H1 (cell line): ENCODE data around the gene HOMER2. TPM values are rescaled to one million over a fixed set of nuclear protein-coding genes. Genes with fewer than 3 reads are reported as not detected.

Experiments
- CTCF ChIA-PET: fragments of 300-600 bp; sonication (Branson Sonifier 250); formaldehyde crosslinking; loops from one replicate; lab custom pipeline; 2021; ENCODE audit not compliant: partially characterized antibody; lab: Charles Lee
- POLR2A ChIA-PET: fragments of 300-600 bp; sonication (Branson Sonifier 250); formaldehyde crosslinking; loops from one replicate; lab custom pipeline; 2021; ENCODE audit warnings: inconsistent platforms; ENCODE audit not compliant: partially characterized antibody; lab: Charles Lee
- DNase-seq, 2 experiments: peaks; one replicate each; pipeline versions ENCODE4 v3.0.0 to v3.0.0-alpha.2; 2010 to 2022; ENCODE audit warnings: low spot score in 2 of 2, low read depth in 1 of 2, mixed read lengths in 1 of 2
- FAIRE-seq: peaks from 2 replicates; lab custom pipeline; 2011; peaks lifted over from hg19 to GRCh38; lab: Jason Lieb, UNC
- H2AFZ ChIP-seq: 2 replicates; pipeline ENCODE4 v1.8.1; 2012; ENCODE audit warnings: low read length, inconsistent platforms
- H2AK5ac ChIP-seq: 2 replicates; pipeline ENCODE4 v1.6.1; 2013; ENCODE audit warnings: low read depth, low read length
- H2BK120ac ChIP-seq: replicated peaks from 2 replicates; pipeline ENCODE3; 2013; ENCODE audit warnings: low read depth, low read length, inconsistent platforms
- H2BK12ac ChIP-seq: 2 replicates; pipeline ENCODE4 v1.6.1; 2013; ENCODE audit warnings: low read depth, low read length
- H2BK15ac ChIP-seq: 2 replicates; pipeline ENCODE4 v1.6.1; 2013; ENCODE audit warnings: low read length
- H2BK20ac ChIP-seq: 2 replicates; pipeline ENCODE4 v1.6.1; 2013; ENCODE audit warnings: low read length
- H2BK5ac ChIP-seq: 2 replicates; pipeline ENCODE4 v1.6.1; 2013; ENCODE audit warnings: low read depth, low read length
- H3K14ac ChIP-seq: 2 replicates; pipeline ENCODE4 v1.6.1; 2013; ENCODE audit warnings: inconsistent platforms; ENCODE audit not compliant: insufficient read length
- H3K18ac ChIP-seq: 2 replicates; pipeline ENCODE4 v1.6.1; 2013; ENCODE audit warnings: low read length; ENCODE audit errors: extremely low read depth
- H3K23ac ChIP-seq: 2 replicates; pipeline ENCODE4 v1.6.1; 2013; ENCODE audit warnings: inconsistent platforms; ENCODE audit not compliant: insufficient read length
- H3K23me2 ChIP-seq: 2 replicates; pipeline ENCODE4 v1.6.1; 2013; ENCODE audit warnings: low read depth, low read length
- H3K27ac ChIP-seq: 2 replicates; pipeline ENCODE4 v1.6.1; 2011; ENCODE audit warnings: low read depth, low read length, inconsistent platforms
- H3K27me3 ChIP-seq, 4 experiments: replicated peaks in 1 of 4; 1 replicate in 1 of 4; 2 replicates in 3 of 4; pipeline versions ENCODE4 v1.6.1 to v1.8.1; 2011 to 2013; ENCODE audit warnings: low read length in 3 of 4, mild to moderate bottlenecking in 3 of 4, inconsistent platforms in 2 of 4, mixed read lengths in 2 of 4, moderate library complexity in 1 of 4; ENCODE audit not compliant: control insufficient read depth in 3 of 4, insufficient read depth in 3 of 4; ENCODE audit errors: extremely low read depth in 1 of 4
- H3K36me3 ChIP-seq, 4 experiments: 2 replicates each; pipeline versions ENCODE4 v1.6.1 to v1.8.1; 2011 to 2013; ENCODE audit warnings: mild to moderate bottlenecking in 4 of 4, low read length in 3 of 4, moderate library complexity in 2 of 4, control low read depth in 1 of 4, inconsistent platforms in 1 of 4; ENCODE audit not compliant: insufficient read depth in 4 of 4, control insufficient read depth in 2 of 4
- H3K4ac ChIP-seq: replicated peaks from 2 replicates; pipeline ENCODE3; 2013; ENCODE audit warnings: low read length, low read depth, mixed read lengths, inconsistent platforms; ENCODE audit not compliant: insufficient read length
- H3K4me1 ChIP-seq, 4 experiments: replicated peaks in 1 of 4; 1 replicate in 1 of 4; 2 replicates in 3 of 4; pipeline versions ENCODE4 v1.6.1 to v1.8.1; 2011 to 2013; ENCODE audit warnings: low read length in 3 of 4, inconsistent platforms in 2 of 4, mixed read lengths in 1 of 4; ENCODE audit not compliant: insufficient read depth in 4 of 4, control insufficient read depth in 3 of 4
- H3K4me2 ChIP-seq, 2 experiments: 2 replicates each; pipeline versions ENCODE4 v1.6.1 to v1.8.1; 2011 to 2013; ENCODE audit warnings: low read depth in 2 of 2, low read length in 2 of 2, control low read depth in 1 of 2, inconsistent platforms in 1 of 2, mild to moderate bottlenecking in 1 of 2; ENCODE audit not compliant: insufficient read depth in 1 of 2
- H3K4me3 ChIP-seq, 4 experiments: fragments of 200-600, 300-600 bp in 1 of 4; sonication (generic), shearing (Covaris generic), sonication (Bioruptor Twin) in 1 of 4; 2 replicates each; pipeline versions ENCODE4 v1.5.1 to v1.8.1; 2011 to 2016; ENCODE audit warnings: low read length in 4 of 4, low read depth in 3 of 4, control low read depth in 2 of 4, inconsistent platforms in 2 of 4, mild to moderate bottlenecking in 2 of 4, mixed read lengths in 1 of 4, moderate library complexity in 1 of 4; ENCODE audit not compliant: insufficient read depth in 2 of 4; ENCODE audit errors: extremely low read depth in 1 of 4
- H3K56ac ChIP-seq: replicated peaks from 2 replicates; pipeline ENCODE3; 2013; ENCODE audit warnings: low read depth, mild to moderate bottlenecking, mixed read lengths, low read length, inconsistent platforms; ENCODE audit not compliant: insufficient read length
- H3K79me1 ChIP-seq: 2 replicates; pipeline ENCODE4 v1.6.1; 2013; ENCODE audit warnings: low read depth, low read length, control low read depth
- H3K79me2 ChIP-seq, 2 experiments: 2 replicates each; pipeline versions ENCODE4 v1.6.1 to v1.8.1; 2012 to 2013; ENCODE audit warnings: low read length in 2 of 2, mild to moderate bottlenecking in 2 of 2, inconsistent platforms in 1 of 2; ENCODE audit not compliant: insufficient read depth in 2 of 2, control insufficient read depth in 1 of 2
- H3K9ac ChIP-seq, 4 experiments: replicated peaks in 1 of 4; 1 replicate in 1 of 4; 2 replicates in 3 of 4; pipeline versions ENCODE4 v1.6.1 to v1.8.1; 2011 to 2013; ENCODE audit warnings: low read depth in 3 of 4, low read length in 3 of 4, control low read depth in 2 of 4, mild to moderate bottlenecking in 2 of 4, moderate library complexity in 2 of 4, inconsistent platforms in 1 of 4; ENCODE audit errors: extremely low read depth in 1 of 4
- H3K9me3 ChIP-seq, 2 experiments: 2 replicates each; pipeline versions ENCODE4 v1.6.1 to v1.8.1; 2012 to 2013; ENCODE audit warnings: mild to moderate bottlenecking in 2 of 2, moderate library complexity in 2 of 2, control low read depth in 1 of 2, inconsistent platforms in 1 of 2, low read depth in 1 of 2, low read length in 1 of 2, mixed read lengths in 1 of 2; ENCODE audit not compliant: insufficient read depth in 2 of 2
- H4K20me1 ChIP-seq, 2 experiments: replicated peaks in 1 of 2; 2 replicates each; pipeline versions ENCODE3 to v1.8.1; 2011 to 2013; ENCODE audit warnings: inconsistent platforms in 2 of 2, low read length in 2 of 2, mild to moderate bottlenecking in 1 of 2; ENCODE audit not compliant: insufficient read depth in 2 of 2, control insufficient read depth in 1 of 2
- H4K5ac ChIP-seq: 2 replicates; pipeline ENCODE4 v1.6.1; 2013; ENCODE audit warnings: low read length, low read depth, mixed read lengths, inconsistent platforms; ENCODE audit not compliant: insufficient read length
- H4K8ac ChIP-seq: 2 replicates; pipeline ENCODE4 v1.8.0; 2013; ENCODE audit warnings: mild to moderate bottlenecking, moderate library complexity, low read length, inconsistent platforms; ENCODE audit not compliant: insufficient read depth; ENCODE audit errors: extremely low read depth
- H4K91ac ChIP-seq: replicated peaks from 2 replicates; pipeline ENCODE3; 2013; ENCODE audit warnings: low read length, mixed read lengths, inconsistent platforms; ENCODE audit not compliant: insufficient read length
- BCL11A ChIP-seq, 2 experiments: IDR thresholded peaks; one replicate each; pipeline ENCODE4 v1.6.1; 2011; ENCODE audit warnings: low read depth in 2 of 2, low read length in 2 of 2, mild to moderate bottlenecking in 2 of 2
- CBX8 ChIP-seq: fragments of 300-800, 300-1000 bp; sonication (generic); IDR thresholded peaks from 2 replicates; pipeline ENCODE4 v1.7.1; 2016; ENCODE audit warnings: low read depth, low read length, borderline replicate concordance
- EZH2 ChIP-seq: fragments of 200-600 bp; sonication (generic); IDR thresholded peaks from 2 replicates; pipeline ENCODE4 v1.7.1; 2012; ENCODE audit warnings: low read depth, mild to moderate bottlenecking, moderate library complexity, low read length, inconsistent platforms; ENCODE audit not compliant: severe bottlenecking
- FOSL1 ChIP-seq: IDR thresholded peaks from 2 replicates; pipeline ENCODE4 v1.6.1; 2011; ENCODE audit warnings: mild to moderate bottlenecking, low read depth, low read length, moderate library complexity; ENCODE audit not compliant: insufficient read depth
- KDM4A ChIP-seq: IDR thresholded peaks from one replicate; pipeline ENCODE4 v1.7.1; 2012; ENCODE audit warnings: low read depth, mild to moderate bottlenecking, moderate library complexity, low read length, inconsistent platforms; ENCODE audit not compliant: severe bottlenecking
- KDM5A ChIP-seq: fragments of 200-600 bp; IDR thresholded peaks from 2 replicates; pipeline ENCODE4 v1.7.1; 2012; ENCODE audit warnings: mild to moderate bottlenecking, low read length, inconsistent platforms, mixed read lengths
- MAFK ChIP-seq: IDR thresholded peaks from 2 replicates; pipeline ENCODE4 v1.6.1; 2012; ENCODE audit warnings: low read depth, mild to moderate bottlenecking, improper control_type of control experiment, low read length
- WGBS, 2 experiments: shearing (Covaris generic) in 1 of 2; methylation state at CpG; one replicate each; pipeline versions ENCODE4 v1.1.6 to v1.1.7; 2013 to 2015; ENCODE audit warnings: low lambda C conversion rate in 2 of 2, mixed read lengths in 2 of 2, inconsistent platforms in 1 of 2, low coverage in 1 of 2, missing lambda C conversion rate in 1 of 2; ENCODE audit not compliant: insufficient replicate concordance in 2 of 2, insufficient coverage in 1 of 2, insufficient read length in 1 of 2; ENCODE audit errors: extremely low coverage in 1 of 2, missing lambda C conversion rate in 1 of 2; 5-methylcytosine and 5-hydroxymethylcytosine counted together
- polyA plus RNA-seq, 7 experiments: library from polyadenylated mRNA; depleted of rRNA in 3 of 7; stranded (reverse) in 5 of 7; unstranded in 2 of 7; fragments of >200 nt in 5 of 7; fragments of 200-250 nt in 2 of 7; gene quantifications; 1 replicate in 5 of 7; 2 replicates in 1 of 7; 4 replicates in 1 of 7; pipeline versions ENCODE4 v1.2.1 to v1.2.3, GENCODE V29; 2011 to 2013; ENCODE audit warnings: missing spikeins in 2 of 7, mixed read lengths in 2 of 7
- total RNA-seq: library from RNA; stranded (reverse); fragmentation: NEBNext Ultra II Directional; extraction: Animal tissue kit (Norgen Biotek cat#: 25700); gene quantifications from 2 replicates; pipeline ENCODE4 v1.2.1, GENCODE V29; 2021

The HOMER2 gene
- total and polyA plus RNA-seq, 2 of the 8 experiments (the other 6 are each of a cell fraction or from before 2014, with no cell fraction given) = 12.5 to 27.6 TPM

DNA sequence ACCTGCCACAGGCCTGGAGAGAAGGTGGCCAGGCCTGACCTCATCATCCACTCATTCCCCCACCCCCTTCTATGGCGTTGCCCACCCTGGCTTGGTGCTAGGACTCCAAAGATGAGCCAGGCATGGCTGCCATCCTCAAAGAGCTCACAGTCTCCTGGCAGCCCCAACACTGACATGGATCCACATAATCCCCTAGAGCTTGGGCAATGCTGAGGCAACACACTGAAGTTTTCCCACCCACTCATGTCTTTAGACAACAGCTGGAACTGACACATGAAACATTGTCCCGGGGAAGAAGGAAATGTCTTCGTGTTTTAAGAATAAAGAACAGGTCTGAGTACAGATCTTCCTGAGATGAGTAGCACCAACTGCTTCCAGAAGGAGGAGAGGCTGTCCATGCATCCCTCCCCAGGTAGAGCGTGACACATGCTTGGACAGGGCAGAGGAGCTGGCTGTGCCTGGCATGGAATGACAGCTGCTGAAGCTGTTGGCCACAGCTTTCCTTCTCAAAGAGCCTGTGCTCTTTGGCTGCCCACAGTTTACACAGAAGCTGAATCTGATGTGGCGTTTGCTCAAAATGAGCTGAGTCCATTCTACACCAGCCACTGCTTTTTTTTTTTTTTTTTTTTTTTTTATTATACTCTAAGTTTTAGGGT is 70.1 kb downstream of the HOMER2 start:
- H2BK5ac ChIP-seq = no peak overlapping the region
- H2AFZ ChIP-seq = no peak overlapping the region
- H3K9ac ChIP-seq = no peak overlapping the region
- H3K23ac ChIP-seq = no peak overlapping the region
- H3K18ac ChIP-seq = no peak overlapping the region
- FAIRE-seq = no peak
- no peaks in the 10 kb centered on the region for H3K23me2 ChIP-seq
- no peak overlapping the region for H2BK120ac ChIP-seq
- H4K20me1 ChIP-seq = no peaks in the 10 kb centered on the region
- no peak overlapping the region for H4K8ac ChIP-seq
- no peaks in the 10 kb centered on the region for H3K4me1 ChIP-seq
- no peak overlapping the region for H2BK15ac ChIP-seq
- H3K79me2 ChIP-seq = no peaks in the 10 kb centered on the region
- H2AK5ac ChIP-seq = no peak overlapping the region
- H3K27me3 ChIP-seq = no peaks in the 10 kb centered on the region
- no peaks in the 10 kb centered on the region for H3K79me1 ChIP-seq
- H3K14ac ChIP-seq = no peak overlapping the region
- H3K27ac ChIP-seq = no peak overlapping the region
- no peak overlapping the region for H3K56ac ChIP-seq
- H2BK20ac ChIP-seq = no peak overlapping the region
- 72% methylated on average over 5 of the region's 5 CpGs; no CpG with 5 or more reads in 1 of the 2 experiments for WGBS, 2 experiments
- ChIA-PET CTCF (interaction anchor here (1.1 to 1.6 kb wide), 3 partner anchors 8 to 129 kb away, joined by 3 to 4 read pairs (median 4); partner anchors contain the start of gene C15orf40), POLR2A (no interaction called here)
- no peak overlapping the region for H4K5ac ChIP-seq
- no peak overlapping the region for H3K4me3 ChIP-seq
- no peak overlapping the region for H3K4me2 ChIP-seq
- H3K36me3 ChIP-seq = no peaks in the 10 kb centered on the region
- no peak overlapping the region for H2BK12ac ChIP-seq
- H4K91ac ChIP-seq = no peak overlapping the region
- no peak overlapping the region for H3K4ac ChIP-seq
- H3K9me3 ChIP-seq = no peaks in the 10 kb centered on the region
- DNase-seq = no peak
- no peak for TF ChIP-seq BCL11A (IDR thresholded peaks at IDR 0.05; ENCODE audit: low read depth in 2 of 2, low read length in 2 of 2)
- TF ChIP-seq EZH2 = no peak
- no peak for TF ChIP-seq MAFK
- no peak for TF ChIP-seq KDM4A
- no peak for TF ChIP-seq KDM5A
- no peak for TF ChIP-seq CBX8
- TF ChIP-seq FOSL1 = no peak
